ENCODE data around the gene FBXO39. TPM values are rescaled to one million over a fixed set of nuclear protein-coding genes. Genes with fewer than 3 reads are reported as not detected.

FBXO39 gene
- total RNA-seq, 5 donors from 2014 or later (not counting 1 experiment from before 2014, with no cell fraction given) = 0.26 to 1.4 (median 0.53) TPM

- DNase-seq (no peak), ATAC-seq (replicated peaks in 1 of 4) (no peak)
- H3K27ac Mint-ChIP-seq = no peak overlapping the region
- CTCF ChIA-PET = no interaction called here
- POLR2A ChIA-PET = no interaction called here
- H3K36me3 Mint-ChIP-seq = no peaks in the 10 kb centered on the region
- peaks cover 50 to 54% of the 10 kb centered on the region in 2 donors for H3K27me3 Mint-ChIP-seq
- no peaks in the 10 kb centered on the region for H3K9me3 ChIP-seq
- H3K36me3 ChIP-seq (ENCODE audit: control insufficient read depth in 2 of 2, extremely low read depth in 1 of 2, insufficient read depth in 1 of 2, low read length in 1 of 2) = no peaks in the 10 kb centered on the region
- H3K9me3 Mint-ChIP-seq = peaks cover 20 to 59% (median 32%) of the 10 kb centered on the region in 3 donors
- H3K4me3 ChIP-seq (ENCODE audit: control insufficient read depth in 1 of 2, extremely low read depth in 1 of 2, low read length in 1 of 2) = no peak overlapping the region
- H3K4me1 Mint-ChIP-seq = peaks cover 0 to 9% (median 9%) of the 10 kb centered on the region in 3 donors
- no peak overlapping the region for H3K27ac ChIP-seq (ENCODE audit: low read length)
- no peak overlapping the region for H3K4me3 Mint-ChIP-seq
- 10% methylated on average over 2 of the region's 3 CpGs for WGBS (ENCODE audit: insufficient coverage)
- H3K27me3 ChIP-seq (replicated peaks in 1 of 2; ENCODE audit: control insufficient read depth in 2 of 2, extremely low read depth in 1 of 2, insufficient read depth in 2 of 2, low read length in 1 of 2) = peaks cover 0 to 33% of the 10 kb centered on the region in 2 experiments
- peaks cover 2 to 4% of the 10 kb centered on the region in 2 experiments for H3K4me1 ChIP-seq (ENCODE audit: control insufficient read depth in 1 of 2, extremely low read depth in 1 of 2, insufficient read depth in 2 of 2, low read length in 2 of 2)
These were observed 4.9 kb downstream of the FBXO39 start for GRCh38 chr17:6780886-6781285.

- Histone ChIP-seq H3K4me1 (ENCODE audit: control insufficient read depth in 1 of 2, extremely low read depth in 1 of 2, insufficient read depth in 2 of 2, low read length in 2 of 2) (peaks cover 0 to 2% of the 10 kb centered on the region in 2 experiments), H3K27me3 (replicated peaks in 1 of 2; ENCODE audit: control insufficient read depth in 2 of 2, extremely low read depth in 1 of 2, insufficient read depth in 2 of 2, low read length in 1 of 2) (peaks cover 0 to 30% of the 10 kb centered on the region in 2 experiments), H3K27ac (ENCODE audit: low read length) (no peak overlapping the region), H3K4me3 (ENCODE audit: control insufficient read depth in 1 of 2, extremely low read depth in 1 of 2, low read length in 1 of 2) (no peak overlapping the region), H3K36me3 (ENCODE audit: control insufficient read depth in 2 of 2, extremely low read depth in 1 of 2, insufficient read depth in 1 of 2, low read length in 1 of 2) (no peaks in the 10 kb centered on the region), H3K9me3 (no peaks in the 10 kb centered on the region)
- Mint-ChIP-seq H3K27ac (no peak overlapping the region), H3K4me3 (no peak overlapping the region), H3K36me3 (no peaks in the 10 kb centered on the region), H3K9me3 (peaks cover 24 to 58% (median 34%) of the 10 kb centered on the region in 3 donors), H3K27me3 (peaks cover 57 to 62% of the 10 kb centered on the region in 2 donors), H3K4me1 (peaks cover 0 to 7% (median 5%) of the 10 kb centered on the region in 3 donors)
- ATAC-seq (replicated peaks in 1 of 4) (no peak), DNase-seq (no peak)
- CTCF ChIA-PET = no interaction called here
- POLR2A ChIA-PET = no interaction called here
- no CpG with 5 or more reads among the region's 4 CpGs for WGBS (ENCODE audit: insufficient coverage)
These were observed 6.2 kb downstream of the FBXO39 start for GRCh38 chr17:6782244-6782643.

- H3K4me1 Mint-ChIP-seq = peaks cover 0 to 7% (median 5%) of the 10 kb centered on the region in 3 donors
- H3K9me3 Mint-ChIP-seq = peaks cover 17 to 41% (median 31%) of the 10 kb centered on the region in 3 donors
- WGBS (ENCODE audit: insufficient coverage) = 88% methylated on average over 5 of the region's 8 CpGs
- Histone ChIP-seq H3K36me3 (ENCODE audit: control insufficient read depth in 2 of 2, extremely low read depth in 1 of 2, insufficient read depth in 1 of 2, low read length in 1 of 2) (no peaks in the 10 kb centered on the region), H3K4me3 (ENCODE audit: control insufficient read depth in 1 of 2, extremely low read depth in 1 of 2, low read length in 1 of 2) (no peak overlapping the region), H3K27ac (ENCODE audit: low read length) (no peak overlapping the region), H3K4me1 (ENCODE audit: control insufficient read depth in 1 of 2, extremely low read depth in 1 of 2, insufficient read depth in 2 of 2, low read length in 2 of 2) (peaks cover 0 to 2% of the 10 kb centered on the region in 2 experiments), H3K27me3 (replicated peaks in 1 of 2; ENCODE audit: control insufficient read depth in 2 of 2, extremely low read depth in 1 of 2, insufficient read depth in 2 of 2, low read length in 1 of 2) (peaks cover 0 to 17% of the 10 kb centered on the region in 2 experiments), H3K9me3 (no peaks in the 10 kb centered on the region)
- DNase-seq (no peak), ATAC-seq (replicated peaks in 1 of 4) (no peak)
- H3K4me3 Mint-ChIP-seq = no peak overlapping the region
- H3K36me3 Mint-ChIP-seq = no peaks in the 10 kb centered on the region
- H3K27ac Mint-ChIP-seq = no peak overlapping the region
- peaks cover 60 to 76% of the 10 kb centered on the region in 2 donors for H3K27me3 Mint-ChIP-seq
- CTCF ChIA-PET = no interaction called here
- POLR2A ChIA-PET = no interaction called here
These were observed 10.6 kb downstream of the FBXO39 start for GRCh38 chr17:6786618-6787017.

DNA sequence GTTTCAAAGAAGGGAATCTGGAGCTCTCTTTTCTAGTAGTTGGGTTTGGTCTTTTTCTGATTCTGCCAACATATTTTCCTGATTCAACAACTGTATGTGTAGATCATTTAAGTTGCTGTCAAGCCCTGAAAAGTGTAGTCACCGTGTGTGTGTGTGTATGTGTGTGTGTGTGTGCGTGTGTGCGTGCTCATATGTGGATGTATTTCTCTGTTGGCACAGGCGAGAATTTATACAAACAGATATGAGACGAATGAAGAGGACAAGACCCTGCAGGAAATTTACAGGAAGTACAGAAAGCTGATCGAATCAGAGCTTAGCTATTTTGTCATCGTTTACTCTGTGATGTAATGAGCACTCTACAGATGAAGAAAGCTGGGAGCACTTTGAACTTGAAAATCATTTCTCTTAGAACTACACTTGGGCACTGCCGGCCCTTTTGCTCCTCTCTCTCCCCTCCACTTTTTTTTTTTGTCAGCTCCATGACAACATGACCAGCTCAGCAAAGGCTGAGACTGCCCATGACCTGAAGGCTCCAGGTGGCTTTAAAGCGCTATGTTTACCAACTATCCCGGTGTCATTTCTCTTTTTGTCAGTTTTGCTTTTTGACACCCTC, 11.2 kb downstream of the FBXO39 start:
- POLR2A ChIA-PET = interaction anchor here in 1 of 2 donors (0.5 to 0.6 kb wide), 2 partner anchors 16 to 55 kb away, joined by 3 read pairs; no protein-coding TSS in a partner anchor
- Histone ChIP-seq H3K9me3 (no peaks in the 10 kb centered on the region), H3K27ac (ENCODE audit: low read length) (no peak overlapping the region), H3K36me3 (ENCODE audit: control insufficient read depth in 2 of 2, extremely low read depth in 1 of 2, insufficient read depth in 1 of 2, low read length in 1 of 2) (no peaks in the 10 kb centered on the region), H3K27me3 (replicated peaks in 1 of 2; ENCODE audit: control insufficient read depth in 2 of 2, extremely low read depth in 1 of 2, insufficient read depth in 2 of 2, low read length in 1 of 2) (peaks cover 0 to 23% of the 10 kb centered on the region in 2 experiments), H3K4me1 (ENCODE audit: control insufficient read depth in 1 of 2, extremely low read depth in 1 of 2, insufficient read depth in 2 of 2, low read length in 2 of 2) (peaks cover 0 to 2% of the 10 kb centered on the region in 2 experiments), H3K4me3 (ENCODE audit: control insufficient read depth in 1 of 2, extremely low read depth in 1 of 2, low read length in 1 of 2) (no peak overlapping the region)
- Mint-ChIP-seq H3K4me1 (peaks cover 0 to 7% (median 5%) of the 10 kb centered on the region in 3 donors), H3K36me3 (no peaks in the 10 kb centered on the region), H3K4me3 (no peak overlapping the region), H3K9me3 (peaks cover 14 to 35% (median 25%) of the 10 kb centered on the region in 3 donors), H3K27ac (no peak overlapping the region), H3K27me3 (peaks cover 56 to 73% of the 10 kb centered on the region in 2 donors)
- 63% methylated on average over 5 of the region's 10 CpGs for WGBS (ENCODE audit: insufficient coverage)
- CTCF ChIA-PET = interaction anchor here (0.6 kb wide), 2 partner anchors 31 to 263 kb away, joined by 3 read pairs; no protein-coding TSS in a partner anchor
- no peak for DNase-seq
- ATAC-seq (replicated peaks in 1 of 4) = no peak

- POLR2A ChIA-PET = no interaction called here
- Mint-ChIP-seq H3K27me3 (peaks cover 59 to 68% of the 10 kb centered on the region in 2 donors), H3K4me3 (no peak overlapping the region)
These were observed 13.1 kb downstream of the FBXO39 start for GRCh38 chr17:6789146-6789545.

DNA sequence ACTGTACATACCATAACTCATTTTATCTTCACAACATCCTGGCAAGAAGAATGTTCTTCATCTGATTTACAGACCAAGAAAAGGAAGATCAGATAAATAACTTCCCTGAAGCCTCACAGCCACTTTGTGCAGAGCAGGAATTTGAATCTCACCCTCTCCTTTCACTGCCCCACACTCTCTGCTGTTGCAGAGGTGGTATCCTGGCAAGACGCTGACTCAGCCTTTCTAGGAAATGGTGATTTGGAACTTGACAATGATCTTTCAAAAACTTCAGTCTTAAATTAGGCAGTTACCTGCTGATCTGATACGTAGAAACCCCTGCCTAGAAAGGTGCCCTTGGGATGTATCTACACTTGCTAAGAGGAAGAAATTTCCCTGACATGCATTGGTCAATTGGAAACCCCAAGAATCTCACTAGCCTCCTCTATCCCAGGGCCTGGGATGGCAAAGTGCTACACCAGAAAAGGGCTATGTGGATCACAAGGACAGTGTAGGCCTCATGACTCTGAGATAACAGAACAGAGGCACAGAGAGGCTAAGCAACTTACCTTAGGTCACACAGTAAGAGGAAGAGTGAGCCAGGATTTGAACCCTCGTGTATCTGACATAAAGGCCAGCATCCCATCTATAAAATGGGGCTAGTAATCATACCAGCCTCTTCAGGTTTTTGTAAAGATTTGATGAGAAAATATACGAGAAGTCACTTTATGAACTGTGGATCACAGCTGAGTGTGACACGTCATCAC, 17.9 kb downstream of the FBXO39 start:
- H3K4me1 Mint-ChIP-seq = no peaks in the 10 kb centered on the region
- POLR2A ChIA-PET = no interaction called here

More at GRCh38 chr17:6789146-6789545, 13.1 kb downstream of the FBXO39 start:
- CTCF ChIA-PET = no interaction called here
- no peak for ATAC-seq (replicated peaks in 1 of 4)
- H3K27me3 ChIP-seq (replicated peaks in 1 of 2; ENCODE audit: control insufficient read depth in 2 of 2, extremely low read depth in 1 of 2, insufficient read depth in 2 of 2, low read length in 1 of 2) = peaks cover 0 to 26% of the 10 kb centered on the region in 2 experiments
- no peak overlapping the region for H3K27ac ChIP-seq (ENCODE audit: low read length)
- Mint-ChIP-seq H3K36me3 (no peaks in the 10 kb centered on the region), H3K4me1 (peaks cover 0 to 7% (median 5%) of the 10 kb centered on the region in 3 donors), H3K9me3 (peaks cover 7 to 16% (median 11%) of the 10 kb centered on the region in 3 donors), H3K27ac (no peak overlapping the region)
- H3K36me3 ChIP-seq (ENCODE audit: control insufficient read depth in 2 of 2, extremely low read depth in 1 of 2, insufficient read depth in 1 of 2, low read length in 1 of 2) = no peaks in the 10 kb centered on the region
- no peaks in the 10 kb centered on the region for H3K9me3 ChIP-seq
- H3K4me1 ChIP-seq (ENCODE audit: control insufficient read depth in 1 of 2, extremely low read depth in 1 of 2, insufficient read depth in 2 of 2, low read length in 2 of 2) = peaks cover 0 to 2% of the 10 kb centered on the region in 2 experiments
- no peak for DNase-seq
- no peak overlapping the region for H3K4me3 ChIP-seq (ENCODE audit: control insufficient read depth in 1 of 2, extremely low read depth in 1 of 2, low read length in 1 of 2)
- WGBS (ENCODE audit: insufficient coverage) = no CpG with 5 or more reads among the region's 4 CpGs

More for the DNA sequence above, 17.9 kb downstream of the FBXO39 start:
- H3K27me3 ChIP-seq (replicated peaks in 1 of 2; ENCODE audit: control insufficient read depth in 2 of 2, extremely low read depth in 1 of 2, insufficient read depth in 2 of 2, low read length in 1 of 2) = peaks cover 0 to 15% of the 10 kb centered on the region in 2 experiments
- no peaks in the 10 kb centered on the region for H3K36me3 Mint-ChIP-seq
- CTCF ChIA-PET = no interaction called here
- H3K4me1 ChIP-seq (ENCODE audit: control insufficient read depth in 1 of 2, extremely low read depth in 1 of 2, insufficient read depth in 2 of 2, low read length in 2 of 2) = no peaks in the 10 kb centered on the region
- H3K27ac ChIP-seq (ENCODE audit: low read length) = no peak overlapping the region
- no peak overlapping the region for H3K27ac Mint-ChIP-seq
- no peak for DNase-seq
- WGBS (ENCODE audit: insufficient coverage) = 71% methylated on average over 2 of the region's 5 CpGs
- H3K9me3 ChIP-seq = no peaks in the 10 kb centered on the region
- H3K36me3 ChIP-seq (ENCODE audit: control insufficient read depth in 2 of 2, extremely low read depth in 1 of 2, insufficient read depth in 1 of 2, low read length in 1 of 2) = no peaks in the 10 kb centered on the region
- ATAC-seq (replicated peaks in 1 of 4) = no peak
- no peak overlapping the region for H3K4me3 Mint-ChIP-seq
- H3K27me3 Mint-ChIP-seq = peaks cover 38 to 50% of the 10 kb centered on the region in 2 donors
- no peak overlapping the region for H3K4me3 ChIP-seq (ENCODE audit: control insufficient read depth in 1 of 2, extremely low read depth in 1 of 2, low read length in 1 of 2)
- H3K9me3 Mint-ChIP-seq = no peaks in the 10 kb centered on the region
